GM12864 (cell line): ENCODE data around the gene GLS.
"Not testable (repeated sequence)": the region's sequence is repeated elsewhere in the genome, so short reads cannot be mapped to it uniquely, and the experiment has no call there.

Experiments
- DNase-seq: peaks from one replicate; pipeline ENCODE4 v3.0.0-alpha.2; 2011; ENCODE audit warnings: low read depth
- H3K4me3 ChIP-seq: 2 replicates; pipeline ENCODE4 v1.5.1; 2011; ENCODE audit warnings: mild to moderate bottlenecking, low read depth, low read length, control low read depth
- TF ChIP-seq, protein P1 (sequence below): IDR thresholded peaks from 2 replicates; pipeline ENCODE4 v1.5.1; 2011; ENCODE audit warnings: low read depth, mild to moderate bottlenecking, moderate library complexity, low read length, control low read depth, inconsistent platforms; ENCODE audit errors: missing control alignments

Gene GLS

DNA sequence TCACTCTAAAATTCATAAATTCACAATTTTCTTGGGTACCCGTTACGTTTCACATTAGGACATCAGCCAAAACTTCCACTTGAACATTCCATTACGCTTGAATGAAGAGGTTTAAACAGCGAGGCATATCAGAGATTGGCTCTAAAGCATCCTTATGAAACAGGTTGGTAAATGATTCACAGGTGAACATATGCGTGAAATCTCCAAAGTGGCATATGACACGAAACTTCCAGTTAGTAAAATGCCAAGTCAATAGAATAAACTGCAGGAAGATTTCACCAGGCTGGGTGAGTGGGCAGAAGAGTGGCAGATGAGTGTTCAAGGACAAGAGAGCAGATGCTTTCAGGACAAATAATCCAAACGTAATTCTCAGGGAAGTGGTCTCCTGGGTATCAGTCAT lies 33.9 kb upstream of the GLS start:
- TF ChIP-seq, protein P1, sequence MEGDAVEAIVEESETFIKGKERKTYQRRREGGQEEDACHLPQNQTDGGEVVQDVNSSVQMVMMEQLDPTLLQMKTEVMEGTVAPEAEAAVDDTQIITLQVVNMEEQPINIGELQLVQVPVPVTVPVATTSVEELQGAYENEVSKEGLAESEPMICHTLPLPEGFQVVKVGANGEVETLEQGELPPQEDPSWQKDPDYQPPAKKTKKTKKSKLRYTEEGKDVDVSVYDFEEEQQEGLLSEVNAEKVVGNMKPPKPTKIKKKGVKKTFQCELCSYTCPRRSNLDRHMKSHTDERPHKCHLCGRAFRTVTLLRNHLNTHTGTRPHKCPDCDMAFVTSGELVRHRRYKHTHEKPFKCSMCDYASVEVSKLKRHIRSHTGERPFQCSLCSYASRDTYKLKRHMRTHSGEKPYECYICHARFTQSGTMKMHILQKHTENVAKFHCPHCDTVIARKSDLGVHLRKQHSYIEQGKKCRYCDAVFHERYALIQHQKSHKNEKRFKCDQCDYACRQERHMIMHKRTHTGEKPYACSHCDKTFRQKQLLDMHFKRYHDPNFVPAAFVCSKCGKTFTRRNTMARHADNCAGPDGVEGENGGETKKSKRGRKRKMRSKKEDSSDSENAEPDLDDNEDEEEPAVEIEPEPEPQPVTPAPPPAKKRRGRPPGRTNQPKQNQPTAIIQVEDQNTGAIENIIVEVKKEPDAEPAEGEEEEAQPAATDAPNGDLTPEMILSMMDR = no peak
- no peak overlapping the region for H3K4me3 ChIP-seq
- DNase-seq = no peak

- TF ChIP-seq, protein P1 = no peak
- H3K4me3 ChIP-seq = no peak overlapping the region
- DNase-seq = no peak
Observed at GRCh38 chr2:190847504-190848081, 33.0 kb upstream of the GLS start.

GRCh38 chr2:190849774-190850173 lies 30.8 kb upstream of the GLS start:
- TF ChIP-seq, protein P1 = no peak

DNA sequence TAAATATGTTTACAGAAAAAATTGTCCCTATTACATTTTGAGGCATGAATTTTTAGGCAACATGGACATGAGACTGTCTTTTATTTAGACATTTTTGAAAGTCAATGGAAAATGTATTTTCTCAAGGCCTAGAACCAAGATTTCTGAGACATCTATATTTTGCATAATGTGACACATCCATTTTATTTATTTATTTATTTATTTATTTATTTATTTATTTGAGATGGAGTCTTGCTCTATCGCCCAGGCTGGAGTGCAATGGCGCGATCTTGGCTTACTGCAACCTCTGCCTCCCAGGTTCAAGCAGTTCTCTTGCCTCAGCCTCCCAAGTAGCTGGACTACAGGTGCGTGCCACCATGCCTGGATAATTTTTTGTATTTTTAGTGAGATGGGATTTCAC lies 27.6 kb upstream of the GLS start:
- not testable (repeated sequence) for DNase-seq, H3K4me3 ChIP-seq

More at GRCh38 chr2:190849774-190850173, 30.8 kb upstream of the GLS start:
- DNase-seq = no peak
- no peak overlapping the region for H3K4me3 ChIP-seq

DNA sequence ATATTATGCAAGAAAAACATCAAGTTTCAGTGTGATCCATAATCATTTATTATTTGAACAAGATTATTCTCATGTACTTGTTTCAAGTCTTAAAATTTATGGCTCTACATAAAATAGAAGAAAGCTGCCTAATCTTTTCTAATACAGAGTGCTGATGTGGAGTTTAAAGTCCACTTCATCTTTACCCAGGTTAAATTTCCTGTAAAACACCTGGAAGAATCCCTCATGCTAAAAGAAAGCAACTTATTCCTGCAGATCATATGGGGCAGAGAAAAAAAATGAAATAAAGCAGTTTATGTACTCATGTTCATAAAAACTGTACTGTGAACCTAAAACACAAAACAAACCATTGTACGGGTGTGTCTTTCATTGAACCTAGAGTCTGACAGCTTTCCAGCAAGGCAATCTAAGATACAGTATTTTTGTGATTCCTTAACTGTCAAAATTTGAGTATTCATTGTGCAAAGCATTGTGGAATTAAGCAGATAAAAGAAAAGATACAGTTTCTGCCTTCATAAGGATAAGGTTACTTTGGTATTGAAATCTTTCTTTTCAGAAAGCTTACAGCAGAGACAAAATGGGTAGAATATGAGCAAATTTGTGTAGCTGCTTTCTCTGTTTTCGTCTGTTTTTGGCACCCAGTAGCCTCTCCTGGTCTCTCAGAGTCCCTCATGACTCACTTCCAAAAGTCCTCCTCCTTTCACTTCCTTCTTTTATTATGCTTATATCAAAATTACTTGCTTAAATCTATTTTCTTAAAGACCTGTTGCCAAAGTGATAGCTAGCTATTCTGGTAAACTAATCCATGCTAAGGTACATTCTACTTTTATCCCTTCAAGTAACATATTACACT lies 26.9 kb upstream of the GLS start:
- no peak overlapping the region for H3K4me3 ChIP-seq
- DNase-seq = no peak
- TF ChIP-seq, protein P1 = no peak

DNA sequence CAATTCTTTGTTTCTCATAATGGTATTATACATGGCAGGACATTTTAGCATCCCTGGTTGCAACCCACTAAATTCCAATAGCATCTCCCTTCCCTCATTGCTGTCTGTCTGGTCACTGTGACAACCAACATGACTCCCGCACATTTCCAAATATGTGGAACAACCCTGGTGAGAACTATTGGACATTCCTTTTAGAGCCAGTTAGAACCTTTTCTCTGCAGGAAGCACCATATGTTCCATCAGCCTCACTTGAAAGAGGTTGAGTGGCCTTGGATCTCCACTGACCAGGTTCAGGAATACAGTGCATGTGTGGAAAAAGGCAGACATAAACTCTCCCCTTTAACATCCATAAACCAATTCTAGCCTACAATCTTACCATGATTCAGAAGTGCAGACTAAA lies 25.9 kb upstream of the GLS start:
- TF ChIP-seq, protein P1 = no peak
- DNase-seq = no peak
- no peak overlapping the region for H3K4me3 ChIP-seq

GRCh38 chr2:190855245-190855644 lies 25.4 kb upstream of the GLS start:
- H3K4me3 ChIP-seq = no peak overlapping the region
- no peak for DNase-seq
- TF ChIP-seq, protein P1 = no peak
